ENCODE results near the gene KCNK3.
A peak's percentile ranks its signal among the peaks of the same experiment; 100 is the strongest.

Gene KCNK3

DNA sequence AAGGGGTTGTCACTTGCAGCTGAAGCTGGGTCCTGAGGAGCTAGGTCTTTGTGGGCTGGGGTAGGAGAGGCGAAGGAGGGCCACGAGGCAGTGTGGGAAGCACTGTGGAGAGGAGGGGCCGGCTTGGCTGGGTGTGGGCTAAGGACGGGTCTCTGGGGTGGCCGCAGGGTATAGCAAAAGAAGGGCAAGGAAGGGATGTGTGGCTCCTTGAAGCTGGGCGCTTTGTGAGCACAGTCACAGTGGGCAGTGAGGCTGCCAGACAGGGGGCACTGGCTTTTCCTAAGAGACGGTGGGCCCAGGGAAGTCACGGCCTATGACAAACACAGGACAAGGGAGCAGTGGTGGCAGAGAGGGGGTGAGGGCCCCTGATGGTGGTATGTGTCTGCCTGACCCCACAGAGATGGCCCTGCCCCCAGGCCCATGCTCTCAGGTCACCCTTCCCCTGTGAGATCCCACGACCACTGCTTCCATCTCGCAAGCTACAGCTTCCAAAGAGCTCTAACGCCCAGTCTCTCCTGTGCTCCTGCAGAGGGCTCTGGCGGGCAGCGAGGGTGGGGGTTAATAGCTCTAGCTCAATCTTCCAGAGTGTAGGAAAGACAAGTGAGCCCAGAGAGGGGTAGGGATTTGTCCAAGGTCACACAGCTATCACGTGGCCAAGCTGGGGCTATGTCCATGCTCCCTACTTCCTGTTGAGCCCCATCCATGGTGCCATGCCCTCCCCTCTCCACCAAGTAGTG, 32.4 kb downstream of the KCNK3 start:
- DNase-seq: peak in 1 of 10 donors; percentile 54
- intact Hi-C loops (cut with DNase I): no loop called here

DNA sequence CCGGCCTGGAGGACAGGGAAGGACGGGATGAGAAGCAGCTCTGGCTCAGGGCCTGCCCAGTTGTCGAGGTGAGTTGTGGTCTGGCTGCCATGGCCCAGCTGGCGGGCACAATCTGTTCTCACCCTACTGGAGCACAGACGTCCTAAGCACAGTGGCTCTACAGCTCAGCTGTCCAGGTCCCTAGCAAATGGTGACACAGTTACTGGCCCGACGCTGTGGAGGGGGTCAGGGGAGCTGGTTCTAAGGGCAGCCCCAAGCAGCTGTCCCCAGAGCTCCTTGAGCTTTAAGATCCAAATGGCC, 32.9 kb downstream of the KCNK3 start:
- intact Hi-C loops (cut with DNase I): no loop called here
- DNase-seq: peak in 1 of 10 donors; percentile 61

DNA sequence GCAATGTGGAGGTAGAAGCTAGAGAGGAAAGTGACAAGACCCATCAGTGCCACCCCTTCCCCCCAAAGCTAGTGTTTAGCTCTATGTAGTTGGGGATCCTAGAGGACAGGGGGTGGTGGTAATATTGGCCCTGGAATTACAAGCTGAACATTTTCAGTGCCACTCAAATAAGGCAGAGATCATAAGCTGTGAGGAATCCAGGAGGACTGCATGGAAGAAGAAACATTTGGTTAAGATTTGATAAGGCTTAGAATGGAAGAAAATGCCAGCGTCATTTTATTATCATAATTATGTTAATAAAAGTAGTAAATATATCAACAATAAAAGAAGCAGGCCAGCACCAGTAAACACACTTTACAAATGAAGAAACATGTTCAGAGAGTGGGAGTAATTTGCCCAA, 33.7 kb downstream of the KCNK3 start:
- no peak for DNase-seq
- intact Hi-C loops (cut with DNase I): no loop called here

DNA sequence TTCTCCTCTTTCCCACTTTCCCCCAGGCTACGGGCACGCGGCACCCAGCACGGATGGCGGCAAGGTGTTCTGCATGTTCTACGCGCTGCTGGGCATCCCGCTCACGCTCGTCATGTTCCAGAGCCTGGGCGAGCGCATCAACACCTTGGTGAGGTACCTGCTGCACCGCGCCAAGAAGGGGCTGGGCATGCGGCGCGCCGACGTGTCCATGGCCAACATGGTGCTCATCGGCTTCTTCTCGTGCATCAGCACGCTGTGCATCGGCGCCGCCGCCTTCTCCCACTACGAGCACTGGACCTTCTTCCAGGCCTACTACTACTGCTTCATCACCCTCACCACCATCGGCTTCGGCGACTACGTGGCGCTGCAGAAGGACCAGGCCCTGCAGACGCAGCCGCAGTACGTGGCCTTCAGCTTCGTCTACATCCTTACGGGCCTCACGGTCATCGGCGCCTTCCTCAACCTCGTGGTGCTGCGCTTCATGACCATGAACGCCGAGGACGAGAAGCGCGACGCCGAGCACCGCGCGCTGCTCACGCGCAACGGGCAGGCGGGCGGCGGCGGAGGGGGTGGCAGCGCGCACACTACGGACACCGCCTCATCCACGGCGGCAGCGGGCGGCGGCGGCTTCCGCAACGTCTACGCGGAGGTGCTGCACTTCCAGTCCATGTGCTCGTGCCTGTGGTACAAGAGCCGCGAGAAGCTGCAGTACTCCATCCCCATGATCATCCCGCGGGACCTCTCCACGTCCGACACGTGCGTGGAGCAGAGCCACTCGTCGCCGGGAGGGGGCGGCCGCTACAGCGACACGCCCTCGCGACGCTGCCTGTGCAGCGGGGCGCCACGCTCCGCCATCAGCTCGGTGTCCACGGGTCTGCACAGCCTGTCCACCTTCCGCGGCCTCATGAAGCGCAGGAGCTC, 35.4 kb downstream of the KCNK3 start:
- peak in 2 of 10 donors; percentile 68 to 72 for DNase-seq

DNA sequence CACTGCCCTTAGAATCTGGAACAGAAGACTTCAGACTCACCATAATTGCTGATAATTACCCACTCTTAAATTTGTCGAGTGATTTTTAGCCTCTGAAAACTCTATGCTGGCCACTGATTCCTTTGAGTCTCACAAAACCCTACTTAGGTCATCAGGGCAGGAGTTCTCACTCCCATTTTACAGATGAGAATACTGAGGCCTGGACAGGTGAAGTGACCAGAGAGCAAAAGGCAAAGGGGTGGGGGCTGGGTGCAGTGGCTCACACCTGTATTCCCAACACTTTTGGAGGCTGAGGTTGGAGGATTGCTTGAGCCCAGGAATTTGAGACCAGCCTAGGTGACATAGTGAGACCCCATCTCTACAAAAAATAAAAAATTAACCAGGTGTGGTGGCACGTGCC, 36.8 kb downstream of the KCNK3 start:
- intact Hi-C loops (cut with DNase I): no loop called here
- DNase-seq: no peak

More for the DNA sequence above, 35.4 kb downstream of the KCNK3 start:
- intact Hi-C loops (cut with DNase I): no loop called here

DNA sequence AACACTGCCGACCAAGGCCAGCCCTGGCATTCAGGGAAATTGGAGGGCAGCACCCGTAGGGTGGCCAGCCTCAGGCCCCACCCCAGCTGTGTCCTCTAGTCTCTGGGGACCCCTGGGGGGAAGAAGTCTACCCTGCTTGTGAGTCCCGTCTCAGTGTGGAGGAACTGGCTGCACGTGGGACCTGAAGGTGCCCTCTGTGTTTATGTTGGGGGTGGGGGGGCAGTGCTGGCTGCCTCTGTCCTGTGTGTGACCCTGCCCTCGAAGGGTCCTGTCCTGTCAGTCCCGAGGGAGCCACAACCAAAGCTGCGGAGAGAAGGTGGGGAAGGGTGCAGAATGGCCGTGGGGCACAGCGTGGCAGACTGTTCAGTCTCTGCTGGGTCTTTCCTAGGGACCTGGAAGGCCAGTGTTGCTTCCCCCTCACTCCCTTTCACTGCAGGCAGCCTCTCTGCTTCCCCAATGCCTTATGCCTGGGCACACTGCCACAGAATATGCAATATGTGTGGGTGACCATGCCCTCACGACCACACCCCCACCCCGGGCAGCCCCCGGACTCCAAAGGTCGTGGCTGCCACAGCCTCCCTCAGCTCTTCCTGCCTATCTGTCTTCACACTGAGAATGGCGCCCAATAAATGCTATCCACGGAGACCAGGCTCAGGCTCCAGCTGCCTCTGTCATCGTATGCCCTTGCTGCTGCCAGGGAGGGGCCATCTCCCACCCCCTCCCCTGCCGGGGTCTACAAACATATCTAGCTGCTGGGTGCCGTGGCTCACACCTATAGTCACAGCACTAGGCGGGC, 38.2 kb downstream of the KCNK3 start:
- intact Hi-C loops (cut with DNase I): no loop called here
- DNase-seq: peak in 2 of 10 donors; percentile 55 to 82

DNA sequence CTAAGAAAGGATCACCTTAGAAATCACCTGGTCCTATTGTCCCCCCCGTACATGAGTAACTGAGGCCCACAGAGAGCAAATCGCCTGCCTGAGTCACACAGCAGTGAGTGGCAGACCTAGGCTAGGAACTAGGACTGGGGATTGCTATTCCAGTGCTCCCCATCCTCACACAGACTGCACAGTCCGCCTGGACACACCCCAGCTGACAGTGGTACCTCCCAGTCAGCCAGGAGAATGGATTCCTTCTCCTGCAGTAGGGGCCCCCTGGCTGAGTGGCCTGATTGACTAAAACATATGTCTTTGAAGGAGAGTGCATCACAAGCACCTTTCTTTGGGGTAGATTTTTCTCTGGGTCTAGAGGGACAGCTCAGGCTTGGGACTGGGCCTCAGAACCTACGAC, 39.2 kb downstream of the KCNK3 start:
- DNase-seq: peak in 1 of 10 donors; percentile 43
- intact Hi-C loops (cut with DNase I): no loop called here

DNA sequence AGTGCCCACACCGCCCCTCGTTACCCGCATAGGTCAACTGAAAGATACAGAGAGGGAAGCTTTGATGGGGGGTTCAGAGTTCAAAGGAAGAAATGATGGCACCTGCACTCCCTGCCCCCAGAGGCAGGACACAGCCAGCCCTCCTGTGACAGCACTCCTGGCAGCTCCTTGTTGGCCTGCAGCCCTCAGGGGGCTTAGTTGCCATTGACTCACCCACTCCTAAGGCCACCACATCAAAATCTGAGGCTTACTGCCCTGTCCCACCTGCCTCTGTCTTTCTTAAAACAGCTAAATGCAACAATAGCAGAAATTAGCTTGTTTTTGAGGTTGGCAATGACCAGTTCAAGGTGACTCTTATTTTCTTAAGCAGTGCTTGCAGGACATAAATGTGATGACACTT, 39.9 kb downstream of the KCNK3 start:
- intact Hi-C loops (cut with DNase I): no loop called here
- peak in 1 of 10 donors; percentile 10 for DNase-seq

DNA sequence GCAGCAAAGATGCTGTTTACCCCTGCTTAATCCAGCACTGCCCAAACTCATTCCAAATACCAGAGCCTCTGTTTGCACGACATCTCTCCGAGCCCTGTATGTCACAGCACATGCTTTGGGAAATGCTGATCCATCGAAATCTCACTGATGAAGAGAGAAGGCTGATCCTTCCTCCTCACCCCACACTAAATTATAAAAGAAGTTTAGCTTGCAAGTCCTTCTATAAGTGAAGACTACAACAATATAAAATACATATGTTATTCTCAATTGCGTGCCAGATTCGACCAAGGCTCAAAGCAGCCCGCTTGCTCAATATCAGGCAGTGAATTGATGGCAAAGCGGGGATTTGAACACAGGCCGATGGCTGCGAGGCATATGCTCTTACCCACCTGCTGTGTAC, 40.9 kb downstream of the KCNK3 start:
- DNase-seq: peak in 1 of 10 donors; percentile 52
- intact Hi-C loops (cut with DNase I): no loop called here

DNA sequence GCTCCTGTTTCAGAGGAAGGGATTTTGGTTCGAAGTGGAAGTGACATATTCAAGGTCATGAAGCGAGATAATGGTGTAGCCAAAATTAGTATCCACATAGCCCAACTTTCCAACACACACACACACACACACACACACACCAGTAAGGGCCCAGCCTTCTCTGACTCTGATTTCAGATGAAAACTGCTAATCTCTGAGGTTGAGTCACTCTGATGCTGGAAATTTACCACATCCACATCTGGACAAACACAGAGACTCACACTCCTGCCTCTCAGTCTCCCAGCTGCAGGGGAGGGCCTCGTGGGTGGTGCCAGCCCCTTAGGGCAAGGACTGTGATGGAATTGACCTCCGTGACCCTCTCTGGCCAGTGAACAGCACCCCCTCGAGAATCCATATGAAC, 42.6 kb downstream of the KCNK3 start:
- DNase-seq: peak in 1 of 10 donors; percentile 31
- intact Hi-C loops (cut with DNase I): no loop called here

DNA sequence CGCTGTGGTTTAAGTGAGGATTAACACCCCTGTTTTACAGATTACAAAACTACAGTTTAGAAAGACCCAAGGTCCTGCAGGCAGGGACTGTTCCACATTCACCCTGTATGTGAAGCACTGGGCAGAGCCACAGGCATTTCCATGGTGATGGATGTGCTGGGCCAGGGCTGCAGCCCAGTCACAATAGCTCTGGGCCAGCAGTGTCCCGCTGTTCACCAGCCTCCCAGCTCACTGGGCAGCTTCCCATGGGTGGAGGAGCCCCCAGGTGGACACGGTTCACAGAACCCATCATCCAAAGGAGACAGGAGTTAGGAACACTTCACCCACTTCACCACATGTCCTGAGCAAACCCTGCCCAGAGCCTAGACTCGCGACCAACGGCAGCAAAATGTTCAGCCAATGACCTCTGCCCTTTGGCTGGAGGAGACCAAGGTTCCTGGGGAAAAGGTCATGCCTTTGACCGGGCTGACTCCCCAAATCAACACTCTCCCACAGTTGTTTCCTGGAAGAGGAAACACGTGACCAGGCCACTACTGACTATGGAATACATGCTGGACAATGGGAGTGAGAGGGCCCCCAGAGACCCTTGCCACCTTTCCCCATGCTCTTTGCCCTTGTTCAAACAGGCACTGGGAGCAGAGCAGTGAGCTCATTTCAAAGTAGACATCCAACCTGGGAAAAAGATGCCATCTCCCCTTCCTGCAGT, 43.5 kb downstream of the KCNK3 start:
- intact Hi-C loops (cut with DNase I): no loop called here
- peak in 2 of 10 donors; percentile 68 to 85 for DNase-seq

DNA sequence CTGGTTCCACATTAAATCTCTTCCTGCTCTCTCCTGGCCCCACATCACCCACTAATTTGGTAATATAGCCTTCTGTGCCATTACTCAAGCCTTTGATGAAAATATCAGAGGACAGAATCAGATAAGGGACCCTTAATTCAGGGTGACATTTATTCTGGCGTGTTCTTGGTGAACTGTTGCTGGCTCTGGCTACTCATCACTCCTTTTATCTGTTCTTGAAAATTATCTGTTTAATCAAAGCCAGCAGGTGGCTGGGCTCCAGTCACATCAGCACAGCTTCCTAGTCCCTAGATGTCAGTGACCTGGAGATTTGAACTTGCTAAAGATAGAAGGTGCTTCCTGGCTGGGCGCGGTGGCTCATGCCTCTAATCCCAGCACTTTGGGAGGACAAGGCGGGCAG, 44.7 kb downstream of the KCNK3 start:
- intact Hi-C loops (cut with DNase I): no loop called here
- peak in 1 of 10 donors; percentile 78 for DNase-seq

DNA sequence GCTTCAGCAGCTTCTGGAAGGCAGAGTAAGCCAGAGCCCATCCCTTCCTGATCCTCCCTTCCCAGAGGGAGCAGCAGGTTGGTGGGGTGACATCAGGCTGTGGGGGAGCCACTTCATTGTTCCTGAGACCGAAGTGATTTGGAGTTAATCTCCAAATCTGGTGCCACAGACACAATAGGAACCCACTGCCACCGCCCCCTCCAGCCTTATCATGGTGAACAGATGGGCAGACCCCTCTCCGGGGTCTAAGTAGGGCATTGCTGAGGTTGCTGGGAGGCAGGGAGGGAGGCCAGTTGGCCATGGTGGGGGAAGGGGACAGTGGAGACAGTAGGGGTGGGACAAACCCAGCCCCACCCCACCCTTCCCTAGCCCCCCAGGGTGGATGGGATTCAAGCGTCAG, 46.0 kb downstream of the KCNK3 start:
- DNase-seq: peak in 1 of 10 donors; percentile 40
- intact Hi-C loops (cut with DNase I): no loop called here

DNA sequence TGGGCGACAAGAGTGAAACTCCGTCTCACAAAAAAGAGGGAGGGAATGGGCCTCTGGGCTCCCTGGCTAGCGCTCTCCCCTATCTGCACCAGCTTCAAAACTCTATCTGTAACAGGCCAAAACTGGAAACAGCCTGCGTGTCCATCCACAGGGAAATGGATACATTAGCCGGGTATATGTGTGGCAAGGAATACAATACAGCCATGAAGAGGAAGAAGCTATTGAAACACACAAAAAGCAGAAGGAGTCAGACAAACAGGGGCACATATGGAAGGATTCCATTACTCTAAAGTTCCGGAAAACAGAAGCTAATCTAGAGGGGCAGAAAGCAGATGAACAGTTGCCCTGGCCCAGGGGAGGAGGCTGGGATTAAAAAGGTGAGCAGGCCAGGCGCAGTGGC, 47.0 kb downstream of the KCNK3 start:
- intact Hi-C loops (cut with DNase I): no loop called here
- peak in 1 of 10 donors; percentile 12 for DNase-seq

DNA sequence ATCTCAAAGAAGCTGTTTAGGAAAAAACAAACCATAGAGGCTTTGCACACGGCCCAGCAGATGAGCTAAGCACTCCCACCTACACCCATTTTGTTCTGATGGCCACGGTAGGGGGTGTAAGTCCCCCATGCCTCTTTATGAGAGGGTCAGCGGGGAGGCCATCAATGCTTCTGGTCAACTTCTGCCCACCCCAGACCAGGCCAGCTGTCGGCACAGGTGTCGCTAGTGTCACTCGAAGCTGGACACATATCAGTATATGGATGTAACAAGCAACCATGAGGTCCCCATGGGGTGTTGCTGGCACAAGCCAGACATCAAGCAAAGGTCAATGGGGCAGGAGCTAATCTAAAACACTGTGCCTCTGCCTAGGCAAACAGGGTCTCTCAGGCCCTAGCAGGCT, 47.8 kb downstream of the KCNK3 start:
- no peak for DNase-seq
- intact Hi-C loops (cut with DNase I): loop anchor here (10.0 kb wide), 1 partner anchor 236 kb away; no protein-coding TSS in a partner anchor

DNA sequence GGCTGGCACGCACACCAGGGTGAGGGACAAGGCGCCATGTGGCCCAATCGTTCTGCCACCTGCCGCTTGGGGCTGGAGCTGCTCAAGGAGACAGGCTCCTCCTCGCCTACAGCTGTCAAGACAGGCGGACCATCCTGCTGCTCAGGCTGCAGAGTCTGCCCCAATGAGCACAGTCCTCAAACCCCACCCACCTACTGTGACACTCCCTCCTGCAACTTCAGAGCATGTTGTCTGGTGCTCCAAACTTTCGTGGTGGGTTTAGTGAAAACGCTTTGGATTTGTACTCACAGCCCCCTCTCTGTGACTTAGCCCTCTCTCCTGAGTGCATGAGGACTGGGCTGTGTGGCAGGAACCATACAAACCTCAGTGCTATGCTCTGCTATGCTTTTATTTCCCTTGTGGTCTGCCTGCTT, 48.4 kb downstream of the KCNK3 start:
- DNase-seq: peak in 1 of 10 donors; percentile 79
- intact Hi-C loops (cut with DNase I): loop anchor here (10.0 kb wide), 1 partner anchor 236 kb away; no protein-coding TSS in a partner anchor

DNA sequence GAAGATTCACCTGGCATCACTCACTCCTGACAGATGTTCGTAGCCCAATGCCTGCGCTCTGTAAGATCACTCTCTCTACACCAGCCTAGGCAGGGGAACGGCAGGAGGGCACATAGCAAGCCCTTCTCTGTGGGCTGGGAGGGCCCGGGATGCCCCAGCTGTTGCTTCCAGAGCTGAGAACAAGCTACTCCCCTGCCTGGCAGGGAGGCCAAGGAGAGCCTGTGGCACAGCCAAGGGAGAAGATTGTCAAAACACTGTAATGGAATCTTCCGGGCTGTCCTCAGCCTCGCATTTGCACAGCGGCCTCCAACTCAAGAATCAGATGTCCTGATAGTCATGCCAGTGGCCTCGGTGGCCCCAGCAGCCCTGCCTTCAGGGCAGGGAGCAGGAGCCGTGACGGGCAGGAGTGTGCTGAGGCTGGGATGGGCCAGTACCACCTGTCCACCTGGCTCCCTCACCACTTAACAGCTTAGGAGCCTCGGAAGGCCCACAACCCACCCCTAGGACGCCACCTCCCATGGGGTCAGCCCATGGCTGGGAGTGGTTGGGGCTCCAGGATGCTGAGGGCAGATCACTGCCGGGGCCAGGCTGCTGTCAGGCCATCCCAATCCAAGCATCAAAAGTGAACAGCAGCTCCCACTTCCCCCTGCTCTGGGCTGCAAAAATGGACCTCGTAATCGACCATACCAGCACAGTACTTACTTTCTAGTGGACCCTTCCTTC, 49.7 kb downstream of the KCNK3 start:
- peak in 1 of 10 donors; percentile 62 for DNase-seq
- intact Hi-C loops (cut with DNase I): loop anchor here (10.0 kb wide), 1 partner anchor 237 kb away; no protein-coding TSS in a partner anchor

DNA sequence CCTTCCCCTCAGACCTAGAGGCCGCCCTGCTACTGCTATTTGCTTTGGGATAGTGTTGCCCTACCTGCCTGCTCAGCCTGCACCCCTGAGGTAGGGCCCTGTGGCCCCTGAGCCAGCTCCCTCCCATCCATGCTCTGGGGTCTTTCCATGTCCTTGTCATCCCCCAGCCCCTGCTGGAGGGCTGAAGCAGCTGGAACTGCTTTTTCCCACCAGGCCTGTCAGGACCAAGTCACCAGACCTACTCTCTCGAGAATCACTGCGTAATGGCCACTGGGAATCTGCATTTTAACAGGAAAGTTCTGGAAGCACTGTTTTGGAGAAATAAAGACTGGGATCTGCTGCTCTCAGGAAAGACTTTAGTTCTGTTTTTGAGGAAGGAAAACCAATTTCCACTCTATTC, 51.3 kb downstream of the KCNK3 start:
- DNase-seq: peak in 1 of 10 donors; percentile 34
- intact Hi-C loops (cut with DNase I): loop anchor here (10.0 kb wide), 1 partner anchor 239 kb away; no protein-coding TSS in a partner anchor

DNA sequence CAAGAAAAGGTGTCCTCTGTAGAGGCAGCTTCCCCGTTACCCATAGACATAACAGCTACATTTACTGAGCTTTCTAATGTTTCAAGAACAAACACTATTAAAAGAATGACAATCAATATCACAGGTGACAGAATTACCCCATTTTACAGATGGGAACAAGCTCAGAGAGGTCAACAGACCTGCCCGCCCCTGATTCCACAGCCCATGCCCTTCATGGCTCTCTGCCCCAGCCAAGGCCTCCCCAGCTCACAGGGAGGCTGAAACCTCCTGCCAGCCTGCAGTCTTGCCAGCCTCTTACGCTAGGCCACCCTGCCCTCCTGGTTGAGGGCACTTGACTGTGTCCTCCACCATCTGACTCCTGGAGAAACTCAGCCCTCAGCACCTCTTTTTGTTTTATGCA, 52.4 kb downstream of the KCNK3 start:
- intact Hi-C loops (cut with DNase I): loop anchor here (1.0 to 10.0 kb wide), 2 partner anchors 140 to 240 kb away; no protein-coding TSS in a partner anchor
- DNase-seq: no peak
